NCI-H1694 (cell line): ENCODE data around the gene UGCG.
"Not testable (repeated sequence)": the region's sequence is repeated elsewhere in the genome, so short reads cannot be mapped to it uniquely, and the experiment has no call there.

Experiments used
- DNase-seq: peaks from one replicate; lab custom pipeline; 2025; lab: John Stamatoyannopoulos, UW

Gene UGCG

DNA sequence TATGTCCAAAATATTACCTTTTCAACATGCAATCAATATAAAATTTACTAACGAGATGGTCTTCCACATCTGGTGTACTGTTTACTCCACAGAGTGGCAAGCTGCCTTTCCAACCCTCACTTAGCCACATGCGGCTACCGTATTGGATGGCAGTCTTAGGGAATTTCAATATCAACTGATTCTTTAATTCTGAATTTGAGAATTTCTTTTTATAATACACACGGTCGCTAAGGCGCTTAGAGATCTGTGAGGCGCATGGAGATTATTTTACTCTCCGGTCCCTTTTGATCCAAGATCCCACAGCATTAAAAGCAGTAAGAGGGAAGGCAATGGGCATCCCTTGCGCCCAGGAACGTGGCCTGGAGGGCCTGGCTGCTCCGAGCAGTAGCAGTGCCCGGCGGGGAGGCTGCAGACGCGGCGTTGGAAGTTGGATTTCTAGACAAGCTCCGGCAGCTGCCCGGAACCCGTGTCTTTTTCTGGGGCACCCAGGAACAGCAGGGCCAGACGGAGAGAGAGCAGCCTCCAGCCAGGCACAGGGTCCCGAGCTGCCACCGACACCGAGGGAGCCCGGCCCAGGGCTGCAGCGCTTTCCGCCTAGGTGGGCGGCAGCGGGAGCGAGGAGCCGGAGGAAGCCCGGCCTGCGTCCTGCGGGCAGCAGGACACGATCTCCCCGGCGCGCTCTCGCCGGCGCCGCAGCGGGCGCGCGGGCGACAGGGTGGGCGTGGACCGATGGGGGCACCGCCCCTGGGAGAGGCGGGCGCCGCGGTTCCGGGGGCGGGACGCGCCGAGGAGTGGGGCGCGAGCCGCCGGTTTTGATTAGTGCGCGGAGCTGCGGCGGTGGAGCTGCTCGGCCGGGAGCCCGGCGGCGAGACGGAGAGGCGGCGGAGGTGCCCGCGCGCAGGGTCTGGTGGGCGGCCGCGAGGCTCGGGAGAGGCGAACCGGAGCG lies at the start of gene UGCG:
TSS of gene UGCG (plus strand) at position 819 of the 946 bp plus-strand sequence. CDS start 402 bp downstream, outside the sequence.
- DNase-seq, result peak; percentile 20

DNA sequence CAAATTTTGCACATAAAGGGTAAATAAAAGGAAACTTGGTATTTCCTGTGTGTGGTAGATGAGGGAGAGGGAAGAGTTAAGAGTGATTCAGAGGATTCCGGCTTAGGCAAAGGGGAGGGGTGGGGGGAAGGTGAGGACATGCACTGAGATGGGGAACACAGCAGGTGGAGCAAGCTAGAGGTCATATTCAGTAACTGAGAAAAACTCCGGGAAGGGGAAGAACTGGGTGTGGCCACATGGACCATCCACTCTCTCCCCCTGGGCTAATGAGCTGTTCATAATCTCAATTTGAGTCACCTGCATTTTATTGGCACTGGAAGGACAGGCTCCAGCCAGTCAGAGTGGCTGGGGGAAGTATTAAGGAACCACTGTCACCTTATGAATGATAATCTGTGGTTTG lies 45.1 kb upstream of the UGCG start:
- no peak for DNase-seq

DNA sequence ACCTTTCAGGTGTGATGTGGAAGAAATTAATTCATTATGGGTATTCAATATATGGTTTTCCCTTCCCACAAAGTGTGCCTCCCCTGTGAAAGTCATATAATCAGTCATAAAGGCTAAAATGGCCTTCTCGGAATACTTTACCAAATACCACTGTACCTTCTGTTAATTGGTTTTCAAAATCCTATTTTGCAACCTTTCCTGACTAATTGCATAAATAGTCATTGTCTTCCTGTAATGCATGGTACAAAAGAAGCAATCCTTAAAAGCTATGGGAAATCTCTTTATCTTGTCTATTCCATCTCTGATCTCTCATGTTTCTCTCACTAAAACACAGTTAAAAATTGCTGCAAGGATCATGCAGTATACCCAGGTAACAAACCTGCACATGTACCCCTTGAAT lies 44.3 kb upstream of the UGCG start:
- DNase-seq, result no peak

DNA sequence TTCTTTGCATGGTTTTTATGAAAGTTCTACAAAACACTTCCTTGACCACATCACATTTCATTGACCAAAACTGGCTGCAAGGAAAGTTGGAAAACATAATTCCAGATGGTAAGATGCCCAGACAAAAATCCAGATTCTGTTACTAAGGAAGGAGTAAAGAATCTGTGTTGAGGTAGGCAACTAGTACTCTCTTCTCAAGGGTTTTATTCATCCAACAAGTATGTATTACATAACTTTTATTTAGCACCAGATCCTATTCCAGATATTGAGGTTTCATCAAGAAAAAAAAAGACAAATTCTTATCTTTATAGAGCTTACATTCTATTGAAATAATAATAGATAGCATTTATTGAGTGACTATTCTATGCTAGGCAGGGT lies 43.2 kb upstream of the UGCG start:
- no peak for DNase-seq

DNA sequence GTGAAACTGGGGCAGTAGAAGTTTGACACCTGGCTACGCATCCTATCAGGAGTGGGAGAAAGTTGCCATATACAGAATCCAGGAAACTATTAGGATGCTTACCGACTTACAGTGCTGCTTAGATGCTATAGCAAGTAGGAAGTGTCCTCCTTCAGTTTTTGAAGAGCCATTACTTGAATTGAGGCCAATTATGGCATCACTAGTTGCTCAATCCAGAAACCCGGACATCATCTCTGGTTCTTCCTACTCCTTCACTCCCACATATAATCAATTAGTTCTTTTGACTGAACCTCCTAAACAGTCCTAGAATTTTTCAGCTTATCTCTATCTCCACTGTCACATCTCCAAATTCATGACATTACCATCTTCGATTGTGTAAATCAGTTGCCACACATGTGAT lies 41.8 kb upstream of the UGCG start:
- DNase-seq, result no peak

DNA sequence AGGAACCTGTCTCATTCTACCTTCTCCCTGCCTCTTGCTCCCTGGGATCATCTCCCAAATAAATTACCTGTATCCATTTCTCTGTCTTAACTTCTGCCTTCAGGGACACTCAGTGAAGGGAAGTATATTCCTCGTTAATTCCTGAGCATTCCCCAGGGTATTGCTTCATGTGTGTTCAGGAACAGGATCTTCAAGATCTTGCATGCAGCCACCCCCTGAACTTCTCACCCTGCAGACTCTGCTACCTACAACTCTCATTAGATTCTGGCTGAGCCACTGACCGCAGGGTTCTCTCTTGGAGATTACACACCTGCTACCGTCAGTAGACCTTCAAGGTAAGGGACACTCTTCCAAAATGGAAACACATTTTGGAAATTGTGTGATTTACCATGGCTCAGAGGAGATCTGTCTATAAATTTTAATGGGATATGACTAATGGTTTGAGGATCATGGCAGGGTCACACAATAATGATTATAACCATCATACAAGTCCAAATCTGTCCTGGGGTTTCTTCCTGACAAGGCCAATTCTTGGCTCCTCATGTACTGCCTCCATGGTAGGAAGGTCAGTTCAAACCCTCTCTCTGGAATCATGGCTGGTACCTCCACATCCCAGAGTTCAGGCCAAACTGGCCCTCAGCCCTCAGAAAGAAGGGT lies 38.9 kb upstream of the UGCG start:
- no peak for DNase-seq

DNA sequence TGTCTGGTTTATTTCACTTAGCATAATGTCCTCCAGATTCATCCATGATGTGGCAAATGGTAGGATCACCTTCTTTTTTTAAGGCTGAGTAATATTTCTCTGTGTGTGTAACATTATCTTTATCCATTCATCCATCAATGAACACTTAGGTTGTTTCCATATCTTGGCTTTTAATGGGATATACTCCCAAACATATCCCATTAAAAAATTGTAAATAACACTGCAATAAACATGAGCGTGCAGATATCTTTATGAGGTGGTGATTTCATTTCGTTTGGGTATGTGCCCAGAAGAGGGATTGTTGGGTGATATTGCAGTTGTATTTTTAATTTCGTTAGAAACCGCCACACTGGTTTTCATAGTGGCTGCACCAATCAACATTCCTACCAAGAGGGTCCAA lies 36.2 kb upstream of the UGCG start:
- no peak for DNase-seq

DNA sequence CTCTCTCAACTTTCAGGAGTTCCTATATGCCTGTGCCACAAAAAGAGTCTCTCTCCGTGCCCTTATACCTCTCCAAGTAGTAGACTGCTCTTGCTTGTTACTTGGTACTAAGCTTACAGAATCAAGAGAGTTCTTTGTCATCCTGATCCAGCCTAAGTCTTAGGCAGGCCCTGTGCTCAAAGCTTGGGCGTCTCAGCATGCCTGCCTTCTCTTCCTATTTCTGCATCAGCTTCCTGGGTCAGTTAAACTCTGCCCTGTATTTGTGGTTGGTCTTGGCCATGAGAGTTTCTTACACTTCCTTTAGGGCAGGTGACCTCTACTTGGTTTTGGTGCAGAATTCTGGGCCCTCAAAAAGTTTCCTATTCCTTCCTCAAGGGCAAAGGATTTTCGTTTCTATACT lies 33.0 kb upstream of the UGCG start:
- no peak for DNase-seq

DNA sequence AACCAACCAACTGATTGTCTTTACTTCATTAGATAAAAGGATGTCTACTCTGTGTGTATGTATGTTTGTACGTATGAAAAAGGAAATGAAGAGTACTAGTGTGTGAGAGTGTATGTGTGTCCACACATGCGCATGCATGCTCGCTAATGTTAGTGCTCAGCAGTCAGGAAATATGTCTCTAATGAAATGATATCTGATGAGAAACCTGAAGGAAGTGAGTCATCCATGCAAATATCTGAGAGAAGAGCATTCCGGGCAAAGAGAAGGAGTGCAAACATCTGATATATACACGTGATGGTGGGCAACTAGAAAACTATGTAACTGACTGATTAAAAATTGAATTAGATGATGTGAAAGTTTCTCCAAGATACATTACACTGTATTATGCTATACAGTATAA lies 29.6 kb upstream of the UGCG start:
- no peak for DNase-seq

DNA sequence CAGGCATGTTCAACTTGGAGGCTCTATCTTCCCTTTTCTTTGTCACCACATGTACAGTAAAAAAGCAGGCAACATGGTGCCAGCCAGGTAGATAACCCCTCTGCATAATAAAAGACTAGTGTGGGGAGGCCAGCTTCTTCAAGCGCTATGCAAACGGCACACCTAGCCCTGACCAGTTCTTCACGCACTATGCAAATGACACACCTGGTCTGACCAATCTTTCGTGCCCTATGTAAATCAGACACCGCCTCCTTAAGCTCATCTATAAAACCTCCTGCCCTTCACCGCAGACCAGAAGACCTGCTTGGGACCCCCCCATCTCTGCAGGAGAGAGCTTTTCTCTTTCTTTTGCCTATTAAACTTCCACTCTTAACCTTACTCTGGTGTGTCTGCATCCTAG lies 28.1 kb upstream of the UGCG start:
- no peak for DNase-seq

DNA sequence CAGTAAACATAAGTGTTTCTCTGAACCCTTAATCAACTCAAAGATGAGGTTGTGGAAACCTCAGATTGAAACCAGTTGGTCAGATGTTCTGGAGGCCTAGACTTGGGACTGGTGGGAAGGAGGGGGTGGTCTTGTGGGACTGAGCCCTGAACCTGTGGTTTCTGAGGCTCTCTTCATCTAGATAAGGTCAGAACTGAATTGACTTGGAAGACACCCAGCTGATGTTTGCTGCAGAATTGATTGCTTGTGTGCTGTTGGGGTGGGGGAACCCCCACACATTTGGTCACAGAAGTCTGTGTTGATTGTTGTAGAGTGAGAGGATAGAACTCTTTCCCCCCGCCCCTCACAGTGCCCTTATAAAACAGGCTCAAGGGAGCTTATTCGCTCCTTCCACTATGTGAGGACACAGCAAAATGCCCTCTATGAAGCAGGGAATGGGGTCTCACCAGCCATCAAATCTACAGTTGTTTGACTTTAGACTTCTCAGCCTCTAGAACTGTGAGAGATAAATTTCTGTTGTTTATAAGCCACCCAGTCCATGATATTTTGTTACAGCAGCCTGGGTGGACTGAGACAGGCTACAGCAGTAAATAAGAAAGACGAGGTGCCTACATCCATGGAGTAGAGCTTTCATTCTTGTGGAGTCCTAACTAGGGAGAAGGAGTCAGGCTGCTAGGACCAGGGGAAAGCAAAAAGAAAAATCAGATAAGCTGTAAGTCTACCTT lies 25.7 kb upstream of the UGCG start:
- no peak for DNase-seq

DNA sequence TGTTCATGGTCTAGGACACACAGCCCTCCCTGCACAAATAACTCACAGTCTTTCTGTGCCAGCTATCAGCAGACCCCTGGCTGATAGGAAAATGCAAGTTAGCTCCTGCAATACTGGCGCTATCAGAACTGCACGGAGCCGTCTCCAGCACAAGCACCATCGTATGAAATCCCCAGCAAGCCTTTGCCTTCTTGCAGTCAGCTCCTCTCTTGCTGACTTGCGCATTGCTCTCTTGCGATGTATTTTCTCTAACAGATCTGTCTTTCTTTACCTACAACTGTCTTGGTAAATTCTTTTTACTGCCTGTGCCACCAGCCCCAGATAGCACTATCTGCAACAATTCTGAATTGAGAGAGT lies 25.1 kb upstream of the UGCG start:
- DNase-seq, result no peak

DNA sequence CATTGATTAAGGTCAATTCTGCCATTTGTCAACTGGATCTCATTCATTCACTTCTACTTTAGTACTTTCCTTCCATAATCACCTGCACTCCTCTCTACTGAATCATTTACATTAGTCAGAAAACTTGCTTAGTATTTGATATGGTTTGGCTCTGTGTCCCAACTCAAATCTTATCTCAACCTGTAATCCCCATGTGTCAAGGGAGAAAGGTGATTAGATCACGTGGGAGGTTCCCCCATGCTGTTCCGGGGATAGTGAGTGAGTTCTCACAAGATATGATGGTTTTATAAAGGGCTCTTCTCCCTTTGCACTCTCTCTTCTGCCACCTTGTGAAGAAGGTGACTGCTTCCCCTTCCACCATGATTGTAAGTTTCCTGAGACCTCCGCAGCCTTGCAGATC lies 23.7 kb upstream of the UGCG start:
- DNase-seq, result no peak

DNA sequence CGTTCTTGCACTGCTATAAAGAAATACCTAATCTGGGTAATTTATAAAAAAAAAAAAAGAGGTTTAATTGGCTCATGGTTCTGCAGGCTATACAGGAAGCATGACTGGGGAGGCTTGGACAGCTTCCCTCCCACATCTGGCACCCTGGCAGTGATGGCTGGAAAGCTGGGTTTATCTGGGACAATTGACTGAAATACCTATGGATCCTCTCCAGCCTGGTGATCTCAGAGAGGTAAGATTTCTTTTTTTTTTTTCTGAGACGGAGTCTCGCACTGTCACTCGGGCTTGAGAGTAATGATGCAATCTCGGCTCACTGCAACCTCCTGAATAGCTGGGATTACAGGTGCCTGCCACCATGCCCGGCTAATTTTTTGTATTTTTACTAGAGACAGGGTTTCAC lies 22.7 kb upstream of the UGCG start:
- no peak for DNase-seq

DNA sequence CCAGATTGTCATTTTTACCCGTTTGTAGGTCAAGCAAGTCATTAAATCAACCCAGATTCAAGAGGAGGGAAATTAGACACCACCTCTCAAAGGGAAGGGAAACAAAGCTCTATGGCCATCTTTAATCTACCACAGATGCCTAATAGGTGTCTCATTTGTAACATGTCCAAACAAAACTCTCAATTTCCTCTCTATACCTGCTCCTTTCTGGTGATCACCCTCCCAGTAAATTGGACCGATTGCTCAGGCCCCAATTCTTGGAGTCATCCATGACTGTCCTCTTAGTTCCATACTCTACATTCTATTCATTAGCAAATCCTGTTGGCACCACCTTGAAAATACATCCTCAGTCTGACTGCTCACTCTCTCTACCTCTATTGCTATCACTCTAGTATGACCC lies 22.1 kb upstream of the UGCG start:
- no peak for DNase-seq

DNA sequence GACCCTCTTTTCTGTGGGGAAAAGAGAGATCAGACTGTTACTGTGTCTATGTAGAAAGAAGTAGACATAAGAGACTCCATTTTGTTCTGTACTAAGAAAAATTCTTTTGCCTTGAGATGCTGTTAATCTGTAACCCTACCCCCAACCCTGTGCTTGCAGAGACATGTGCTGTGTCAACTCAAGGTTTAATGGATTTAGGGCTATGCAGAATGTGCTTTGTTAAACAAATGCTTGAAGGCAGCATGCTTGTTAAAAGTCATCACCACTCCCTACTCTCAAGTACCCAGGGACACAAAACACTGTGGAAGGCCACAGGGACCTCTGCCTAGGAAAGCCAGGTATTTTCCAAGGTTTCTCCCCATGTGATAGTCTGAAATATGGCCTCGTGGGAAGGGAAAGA lies 21.3 kb upstream of the UGCG start:
- DNase-seq, result not testable (repeated sequence)

DNA sequence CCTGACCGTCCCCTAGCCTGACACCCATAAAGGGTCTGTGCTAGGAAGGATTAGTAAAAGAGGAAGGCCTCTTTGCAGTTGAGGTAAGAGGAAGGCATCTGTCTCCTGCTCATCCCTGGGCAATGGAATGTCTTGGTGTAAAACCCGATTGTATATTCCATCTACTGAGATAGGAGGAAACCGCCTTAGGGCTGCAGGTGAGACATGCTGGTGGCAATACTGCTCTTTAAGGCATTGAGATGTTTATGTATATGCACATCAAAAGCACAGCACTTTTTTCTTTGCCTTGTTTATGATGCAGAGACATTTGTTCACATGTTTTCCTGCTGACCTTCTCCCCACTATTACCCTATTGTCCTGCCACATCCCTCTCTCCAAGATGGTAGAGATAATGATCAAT lies 20.9 kb upstream of the UGCG start:
- DNase-seq, result not testable (repeated sequence)

DNA sequence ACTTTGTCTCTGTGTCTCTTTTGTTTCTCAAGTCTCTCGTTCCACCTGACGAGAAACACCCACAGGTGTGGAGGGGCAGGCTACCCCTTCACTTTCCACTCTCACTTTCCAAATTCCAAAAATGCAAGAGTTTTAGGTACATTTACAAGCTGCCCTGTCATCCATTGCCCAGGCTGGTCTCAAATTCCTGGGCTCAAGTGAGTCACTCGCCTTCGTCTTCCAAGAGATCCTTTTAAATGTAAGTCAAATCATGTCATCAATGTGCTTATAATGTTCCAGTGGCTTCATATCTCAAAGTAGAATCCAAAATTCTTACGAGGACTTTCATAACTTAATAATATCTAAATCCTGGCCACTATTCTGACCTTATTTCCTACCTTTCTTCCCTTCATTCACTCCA lies 20.4 kb upstream of the UGCG start:
- no peak for DNase-seq

DNA sequence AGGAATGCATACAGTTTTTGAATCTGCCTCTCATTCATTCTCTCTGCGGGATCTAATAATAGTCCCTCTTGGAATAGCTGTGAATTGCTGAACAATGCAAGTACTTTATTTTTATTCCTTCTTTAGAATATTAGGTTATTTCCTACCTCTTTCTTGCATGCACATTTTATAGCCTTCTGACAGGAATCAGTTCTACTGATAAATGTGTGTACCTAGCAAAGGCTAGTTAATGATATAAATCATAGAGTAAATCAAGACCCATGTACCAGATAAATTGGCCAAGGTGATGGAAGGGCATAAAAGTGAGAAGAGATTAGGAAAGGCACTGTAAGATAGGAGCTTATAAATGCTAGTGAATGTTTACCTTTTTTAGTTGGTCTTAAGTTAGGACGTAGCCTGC lies 19.2 kb upstream of the UGCG start:
- DNase-seq, result no peak

DNA sequence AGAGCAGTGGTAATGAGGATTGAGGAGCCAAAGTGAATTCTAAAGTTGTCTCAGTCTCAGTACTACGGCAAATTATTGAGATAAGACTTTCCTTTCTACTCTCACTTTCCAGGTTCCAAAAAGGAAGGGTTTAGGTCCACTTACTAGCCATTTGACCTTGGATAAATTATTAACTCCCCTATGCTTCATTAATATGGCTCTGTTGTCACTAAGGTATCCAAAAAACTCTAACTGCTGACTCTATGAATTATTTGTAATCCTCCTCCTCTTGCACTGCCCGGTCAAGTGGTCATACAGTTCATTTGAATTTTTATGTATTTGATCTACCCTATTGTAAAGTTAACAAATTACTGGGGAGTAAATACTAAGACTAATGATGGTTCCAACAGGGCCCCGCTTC lies 17.7 kb upstream of the UGCG start:
- DNase-seq, result no peak

DNA sequence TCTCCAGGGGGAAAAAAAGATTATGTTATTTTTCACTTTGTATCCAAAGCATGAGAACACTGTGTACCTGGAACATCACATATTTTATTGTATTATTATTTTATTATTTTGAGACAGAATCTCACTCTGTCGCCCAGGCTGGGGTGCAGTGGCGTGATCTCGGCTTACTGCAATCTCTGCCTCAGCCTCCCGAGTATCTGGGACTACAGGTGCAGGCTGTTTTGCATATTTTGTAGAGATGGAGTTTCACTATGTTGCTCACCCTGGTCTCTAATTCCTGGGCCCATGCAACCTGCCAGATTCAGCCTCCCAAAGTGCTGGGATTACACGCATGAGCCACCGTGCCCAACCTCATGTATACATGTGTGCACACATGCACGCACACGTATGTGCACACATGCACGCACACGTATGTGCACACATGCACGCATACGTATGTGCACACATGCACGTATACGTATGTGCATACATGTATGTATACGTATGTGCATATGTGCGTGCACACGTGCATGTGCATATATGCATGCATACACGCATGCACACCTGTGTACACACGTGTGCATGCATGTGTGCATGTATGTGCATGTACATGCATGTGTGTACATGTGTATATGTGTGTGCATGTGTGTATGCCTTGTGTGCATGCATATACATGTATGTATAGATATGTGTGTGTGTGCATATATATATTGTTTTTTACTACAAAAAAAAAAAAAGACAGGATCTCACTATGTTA lies 9.5 kb upstream of the UGCG start:
- no peak for DNase-seq

DNA sequence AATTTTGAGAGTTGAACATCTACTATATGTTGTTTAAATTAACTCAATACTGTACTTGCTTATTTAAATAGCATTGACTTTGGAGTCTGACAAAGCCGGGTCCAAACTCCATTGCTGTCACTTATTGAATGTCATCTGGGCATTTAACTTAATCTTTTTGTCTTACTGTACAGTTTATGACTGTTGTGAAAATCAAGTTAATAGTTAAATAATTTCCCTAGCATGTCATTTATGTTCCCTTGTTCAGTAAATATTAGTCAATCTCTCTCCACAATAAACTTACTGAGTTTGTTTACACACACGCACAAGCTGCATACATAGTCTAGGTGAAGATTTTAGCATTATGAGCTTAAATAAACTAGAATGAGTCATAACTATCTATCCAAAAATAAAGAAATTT lies 6.3 kb upstream of the UGCG start:
- DNase-seq, result no peak
